ENCODE measurements around the gene APOD. TPM values are rescaled to one million over a fixed set of nuclear protein-coding genes. Genes with fewer than 3 reads are reported as not detected.

The APOD gene
- total RNA-seq, 1 donor from 2014 or later = 1.3 TPM

- no peaks in the 10 kb centered on the region for H3K27me3 Mint-ChIP-seq (ENCODE audit: low read depth)
- H3K36me3 Mint-ChIP-seq (ENCODE audit: low read depth) = peaks cover 32% of the 10 kb centered on the region
- H3K27ac Mint-ChIP-seq = peak overlapping the region; percentile 82
- peaks cover 74% of the 10 kb centered on the region for H3K4me1 Mint-ChIP-seq (ENCODE audit: low read depth)
- intact Hi-C loops (cut with micrococcal nuclease) = loop anchor here (5.0 kb wide), 4 partner anchors 100 to 1055 kb away; partner anchors contain the start of genes ACAP2, ATP13A3, TNK2 and XXYLT1
- H3K4me3 Mint-ChIP-seq (ENCODE audit: low read depth) = peak overlapping the region; percentile 88
- no peaks in the 10 kb centered on the region for H3K9me3 Mint-ChIP-seq
- no peak for DNase-seq (ENCODE audit: low spot score)
These were observed 41.4 kb downstream of the APOD start for GRCh38 chr3:195542316-195542697.

GRCh38 chr3:195540511-195540910 is 43.2 kb downstream of the APOD start:
- H3K4me1 Mint-ChIP-seq (ENCODE audit: low read depth) = peaks cover 65% of the 10 kb centered on the region
- no peaks in the 10 kb centered on the region for H3K9me3 Mint-ChIP-seq
- H3K27ac Mint-ChIP-seq = peak overlapping the region; percentile 80
- intact Hi-C loops (cut with micrococcal nuclease) = loop anchor here (5.0 kb wide), 4 partner anchors 98 to 1053 kb away; partner anchors contain the start of genes ACAP2, ATP13A3, TNK2 and XXYLT1
- DNase-seq (ENCODE audit: low spot score) = no peak
- H3K4me3 Mint-ChIP-seq (ENCODE audit: low read depth) = peak overlapping the region; percentile 84
- H3K36me3 Mint-ChIP-seq (ENCODE audit: low read depth) = peaks cover 35% of the 10 kb centered on the region
- no peaks in the 10 kb centered on the region for H3K27me3 Mint-ChIP-seq (ENCODE audit: low read depth)

DNA sequence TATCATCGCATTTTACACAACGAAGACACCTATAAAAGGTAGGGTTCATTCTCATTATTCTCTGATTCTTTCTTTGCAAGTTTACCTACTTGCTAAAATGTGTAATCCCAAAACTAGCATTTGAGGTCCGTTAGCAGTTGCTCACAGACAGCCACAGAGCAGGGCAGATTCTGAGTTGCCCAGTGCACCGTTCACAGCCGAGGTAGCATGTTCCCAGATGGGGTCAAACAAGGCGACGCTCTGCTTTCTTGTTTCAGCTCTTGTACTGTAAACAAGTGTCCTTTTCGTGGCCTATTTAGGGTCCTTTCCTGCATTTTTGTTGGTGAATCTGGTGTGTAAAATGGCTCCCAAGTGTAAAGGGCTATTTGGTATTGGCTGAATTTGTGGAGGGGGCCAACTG is 43.7 kb downstream of the APOD start:
- Mint-ChIP-seq H3K4me1 (ENCODE audit: low read depth) (peaks cover 67% of the 10 kb centered on the region), H3K27me3 (ENCODE audit: low read depth) (no peaks in the 10 kb centered on the region), H3K36me3 (ENCODE audit: low read depth) (peaks cover 40% of the 10 kb centered on the region), H3K4me3 (ENCODE audit: low read depth) (peak overlapping the region; percentile 84), H3K9me3 (no peaks in the 10 kb centered on the region), H3K27ac (peak overlapping the region; percentile 80)
- no peak for DNase-seq (ENCODE audit: low spot score)
- intact Hi-C loops (cut with micrococcal nuclease) = loop anchor here (5.0 kb wide), 4 partner anchors 98 to 1053 kb away; partner anchors contain the start of genes ACAP2, ATP13A3, TNK2 and XXYLT1

GRCh38 chr3:195539479-195539878 is 44.3 kb downstream of the APOD start:
- no peaks in the 10 kb centered on the region for H3K9me3 Mint-ChIP-seq
- intact Hi-C loops (cut with micrococcal nuclease) = no loop called here

GRCh38 chr3:195537995-195538394 is 45.7 kb downstream of the APOD start:
- peak overlapping the region; percentile 23 for H3K4me3 Mint-ChIP-seq (ENCODE audit: low read depth)
- peaks cover 56% of the 10 kb centered on the region for H3K36me3 Mint-ChIP-seq (ENCODE audit: low read depth)

More at GRCh38 chr3:195539479-195539878, 44.3 kb downstream of the APOD start:
- Mint-ChIP-seq H3K27me3 (ENCODE audit: low read depth) (no peaks in the 10 kb centered on the region), H3K4me1 (ENCODE audit: low read depth) (peaks cover 64% of the 10 kb centered on the region), H3K27ac (peak overlapping the region; percentile 51), H3K36me3 (ENCODE audit: low read depth) (peaks cover 45% of the 10 kb centered on the region), H3K4me3 (ENCODE audit: low read depth) (peak overlapping the region; percentile 84)
- DNase-seq (ENCODE audit: low spot score) = no peak

GRCh38 chr3:195535293-195535692 is 48.4 kb downstream of the APOD start:
- Mint-ChIP-seq H3K4me3 (ENCODE audit: low read depth) (no peak overlapping the region), H3K9me3 (no peaks in the 10 kb centered on the region), H3K27ac (no peak overlapping the region), H3K36me3 (ENCODE audit: low read depth) (peaks cover 43% of the 10 kb centered on the region), H3K4me1 (ENCODE audit: low read depth) (peaks cover 51% of the 10 kb centered on the region), H3K27me3 (ENCODE audit: low read depth) (no peaks in the 10 kb centered on the region)
- DNase-seq (ENCODE audit: low spot score) = no peak
- intact Hi-C loops (cut with micrococcal nuclease) = no loop called here

More at GRCh38 chr3:195537995-195538394, 45.7 kb downstream of the APOD start:
- no peaks in the 10 kb centered on the region for H3K9me3 Mint-ChIP-seq
- H3K27ac Mint-ChIP-seq = peak overlapping the region; percentile 40
- no peak for DNase-seq (ENCODE audit: low spot score)
- H3K27me3 Mint-ChIP-seq (ENCODE audit: low read depth) = no peaks in the 10 kb centered on the region
- intact Hi-C loops (cut with micrococcal nuclease) = loop anchor here (1.0 kb wide), 1 partner anchor 14 kb away; no protein-coding TSS in a partner anchor
- peaks cover 59% of the 10 kb centered on the region for H3K4me1 Mint-ChIP-seq (ENCODE audit: low read depth)

DNA sequence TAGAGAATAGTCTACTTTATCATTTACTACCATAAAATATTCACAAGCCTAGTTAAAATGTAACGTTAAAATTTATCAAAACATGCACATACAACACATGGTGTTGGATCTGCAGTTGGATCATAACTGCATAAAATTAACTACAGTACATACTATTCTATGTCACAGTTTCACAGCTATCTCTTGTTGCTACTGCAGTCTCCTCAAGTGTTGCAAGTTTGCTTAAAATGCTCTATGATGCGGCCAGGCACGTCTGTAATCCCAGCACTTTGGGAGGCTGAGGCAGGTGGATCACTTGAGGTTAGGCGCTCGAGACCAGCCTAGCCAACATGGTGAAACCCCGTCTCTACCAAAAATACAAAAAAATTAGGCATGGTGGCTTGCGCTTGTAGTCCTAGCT is 50.9 kb downstream of the APOD start:
- Mint-ChIP-seq H3K27ac (no peak overlapping the region), H3K4me1 (ENCODE audit: low read depth) (peaks cover 29% of the 10 kb centered on the region), H3K36me3 (ENCODE audit: low read depth) (peaks cover 42% of the 10 kb centered on the region), H3K9me3 (no peaks in the 10 kb centered on the region), H3K4me3 (ENCODE audit: low read depth) (no peak overlapping the region), H3K27me3 (ENCODE audit: low read depth) (no peaks in the 10 kb centered on the region)
- DNase-seq (ENCODE audit: low spot score) = no peak
- intact Hi-C loops (cut with micrococcal nuclease) = no loop called here

GRCh38 chr3:195532345-195532744 is 51.4 kb downstream of the APOD start:
- H3K9me3 Mint-ChIP-seq = no peaks in the 10 kb centered on the region
- H3K36me3 Mint-ChIP-seq (ENCODE audit: low read depth) = peaks cover 46% of the 10 kb centered on the region
- no peaks in the 10 kb centered on the region for H3K27me3 Mint-ChIP-seq (ENCODE audit: low read depth)
- DNase-seq (ENCODE audit: low spot score) = no peak
- intact Hi-C loops (cut with micrococcal nuclease) = no loop called here
- no peak overlapping the region for H3K27ac Mint-ChIP-seq
- no peak overlapping the region for H3K4me3 Mint-ChIP-seq (ENCODE audit: low read depth)
- H3K4me1 Mint-ChIP-seq (ENCODE audit: low read depth) = peaks cover 26% of the 10 kb centered on the region

- Mint-ChIP-seq H3K9me3 (no peaks in the 10 kb centered on the region), H3K27ac (no peak overlapping the region), H3K27me3 (ENCODE audit: low read depth) (no peaks in the 10 kb centered on the region), H3K4me1 (ENCODE audit: low read depth) (peaks cover 24% of the 10 kb centered on the region), H3K4me3 (ENCODE audit: low read depth) (no peak overlapping the region), H3K36me3 (ENCODE audit: low read depth) (peaks cover 46% of the 10 kb centered on the region)
- intact Hi-C loops (cut with micrococcal nuclease) = no loop called here
- no peak for DNase-seq (ENCODE audit: low spot score)
These were observed 52.1 kb downstream of the APOD start for GRCh38 chr3:195531683-195532082.

DNA sequence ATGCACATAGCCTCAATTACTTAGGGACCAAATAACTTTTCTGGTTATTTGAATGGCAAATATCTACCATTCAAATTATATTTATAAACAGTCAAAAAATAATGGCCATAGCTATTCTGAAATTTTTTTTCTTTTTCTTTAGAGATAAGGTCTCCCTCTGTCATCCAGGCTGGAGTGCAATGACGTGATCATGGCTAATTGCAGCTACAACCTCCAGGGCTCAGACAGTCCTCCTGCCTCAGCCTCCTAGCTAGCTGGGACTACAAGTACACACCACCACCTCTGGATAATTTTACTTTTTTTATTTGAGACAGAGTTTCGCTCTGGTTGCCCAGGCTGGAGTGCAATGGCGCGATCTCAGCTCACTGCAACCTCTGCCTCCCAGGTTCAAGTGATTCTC is 57.2 kb downstream of the APOD start:
- H3K36me3 Mint-ChIP-seq (ENCODE audit: low read depth) = peaks cover 52% of the 10 kb centered on the region
- no peaks in the 10 kb centered on the region for H3K9me3 Mint-ChIP-seq
- no peak overlapping the region for H3K4me3 Mint-ChIP-seq (ENCODE audit: low read depth)
- no peak for DNase-seq (ENCODE audit: low spot score)
- intact Hi-C loops (cut with micrococcal nuclease) = no loop called here
- H3K27me3 Mint-ChIP-seq (ENCODE audit: low read depth) = no peaks in the 10 kb centered on the region
- peak overlapping the region; percentile 42 for H3K27ac Mint-ChIP-seq
- H3K4me1 Mint-ChIP-seq (ENCODE audit: low read depth) = peaks cover 38% of the 10 kb centered on the region

DNA sequence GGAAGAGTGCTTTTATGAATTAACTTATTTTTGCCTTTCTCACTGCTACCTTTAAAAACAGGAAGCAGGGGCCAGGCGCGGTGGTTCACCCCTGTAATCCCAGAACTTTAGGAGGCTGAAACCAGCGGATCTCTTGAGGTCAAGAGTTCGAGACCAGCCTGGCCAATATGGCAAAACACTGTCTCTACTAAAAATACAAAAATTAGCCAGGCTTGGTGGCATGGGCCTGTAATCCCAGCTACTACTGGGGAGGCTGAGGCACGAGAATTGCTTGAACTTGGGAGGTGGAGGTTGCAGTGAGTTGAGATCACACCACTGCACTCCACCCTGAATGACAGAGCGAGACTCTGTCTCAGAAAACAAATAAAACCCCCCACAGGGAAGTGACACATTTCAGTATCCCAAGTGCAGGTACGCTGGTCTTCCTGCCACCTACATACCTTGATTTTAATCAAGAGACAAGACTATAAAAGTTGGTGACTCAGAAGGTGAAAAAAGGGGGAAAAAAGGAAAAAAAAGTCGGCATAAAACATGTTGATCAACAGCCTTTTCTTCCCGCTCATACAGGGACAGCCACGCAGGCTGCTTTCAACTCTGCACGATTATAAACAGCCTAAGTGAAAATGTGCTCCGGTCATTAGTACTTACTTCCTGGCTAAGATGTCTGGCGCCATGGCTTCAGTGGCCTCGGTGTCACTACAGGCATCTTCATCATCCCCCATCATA is 59.4 kb downstream of the APOD start:
- H3K36me3 Mint-ChIP-seq (ENCODE audit: low read depth) = peaks cover 48% of the 10 kb centered on the region
- H3K4me3 Mint-ChIP-seq (ENCODE audit: low read depth) = peak overlapping the region; percentile 33
- intact Hi-C loops (cut with micrococcal nuclease) = loop anchor here (1.0 to 5.0 kb wide), 2 partner anchors 14 to 117 kb away; no protein-coding TSS in a partner anchor
- peaks cover 36% of the 10 kb centered on the region for H3K4me1 Mint-ChIP-seq (ENCODE audit: low read depth)
- DNase-seq (ENCODE audit: low spot score) = no peak
- H3K9me3 Mint-ChIP-seq = no peaks in the 10 kb centered on the region
- no peaks in the 10 kb centered on the region for H3K27me3 Mint-ChIP-seq (ENCODE audit: low read depth)
- H3K27ac Mint-ChIP-seq = peak overlapping the region; percentile 90

- Mint-ChIP-seq H3K4me3 (ENCODE audit: low read depth) (no peak overlapping the region), H3K27me3 (ENCODE audit: low read depth) (no peaks in the 10 kb centered on the region), H3K4me1 (ENCODE audit: low read depth) (peaks cover 35% of the 10 kb centered on the region), H3K27ac (no peak overlapping the region), H3K36me3 (ENCODE audit: low read depth) (peaks cover 49% of the 10 kb centered on the region), H3K9me3 (no peaks in the 10 kb centered on the region)
- DNase-seq (ENCODE audit: low spot score) = no peak
- intact Hi-C loops (cut with micrococcal nuclease) = loop anchor here (1.0 to 5.0 kb wide), 2 partner anchors 115 to 251 kb away; partner anchors contain the start of gene XXYLT1
These were observed 61.3 kb downstream of the APOD start for GRCh38 chr3:195522254-195523023.

All from activated T-helper 2 cell treated with anti-CD3 and anti-CD28 coated beads, Interferon-gamma antibody, Interleukin-2, Interleukin-4, amounts not matched to agents 10 μg/mL and 5 μg/mL and 100 μg/mL, durations not matched to agents 14 hours and 24 hours and 36 hours (primary cell).